NCI-H128 (cell line): ENCODE measurements around the gene ZMYND11.
A peak's percentile ranks its signal among the peaks of the same experiment; 100 is the strongest.
"Not testable (repeated sequence)": the region's sequence is repeated elsewhere in the genome, so short reads cannot be mapped to it uniquely, and the experiment has no call there.

Experiments
- DNase-seq: peaks from one replicate; lab custom pipeline; 2025; ENCODE audit not compliant: unreplicated experiment; lab: John Stamatoyannopoulos, UW

ZMYND11 gene

GRCh38 chr10:132946-133898, 2.0 kb upstream of the ZMYND11 start:
- no peak for DNase-seq

- peak; percentile 7 for DNase-seq
Measured at GRCh38 chr10:134247-135131, 766 bp upstream of the ZMYND11 start.

GRCh38 chr10:135601-136464, 578 bp downstream of the ZMYND11 start:
- DNase-seq, result peak; percentile 6

- DNase-seq, result no peak
Measured at GRCh38 chr10:136465-136762, 1.2 kb downstream of the ZMYND11 start.

DNA sequence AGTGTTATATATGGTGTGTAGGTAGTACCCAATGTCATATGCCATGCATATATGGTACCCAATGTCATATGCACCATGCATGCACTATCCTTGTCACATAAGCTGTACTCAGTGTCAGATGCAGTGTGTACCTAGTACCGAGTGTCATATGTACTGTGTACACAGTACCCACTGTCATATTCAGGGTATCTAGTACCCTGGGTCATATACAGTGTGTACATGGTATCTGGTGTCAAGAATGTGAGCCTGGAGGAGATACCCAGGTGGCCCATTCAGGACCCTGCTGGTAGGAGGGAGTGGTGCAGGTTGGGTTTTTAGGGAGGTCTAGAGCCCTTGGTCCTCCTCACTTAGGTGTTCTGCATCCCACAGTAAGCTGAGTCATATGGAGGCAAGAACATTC, 1.8 kb downstream of the ZMYND11 start:
- no peak for DNase-seq

DNA sequence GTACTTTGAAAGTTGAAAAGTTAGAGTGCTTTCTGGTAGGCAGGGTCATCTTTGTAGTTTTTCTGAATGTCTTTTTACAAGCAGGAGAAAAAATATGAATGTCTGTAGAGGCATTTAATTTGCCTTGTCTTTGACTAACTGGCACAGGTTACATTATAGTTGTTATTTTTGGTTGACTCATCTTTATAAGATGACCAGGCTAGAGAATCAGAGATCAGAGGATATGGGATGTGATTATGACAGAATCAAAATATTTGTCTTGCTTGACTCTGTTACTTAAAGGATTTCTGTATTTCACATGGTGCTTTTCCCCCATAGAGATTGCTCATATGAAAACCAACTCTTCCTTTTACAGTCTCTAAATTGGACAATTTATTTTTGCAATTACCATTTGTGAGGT, 2.4 kb downstream of the ZMYND11 start:
- no peak for DNase-seq

DNA sequence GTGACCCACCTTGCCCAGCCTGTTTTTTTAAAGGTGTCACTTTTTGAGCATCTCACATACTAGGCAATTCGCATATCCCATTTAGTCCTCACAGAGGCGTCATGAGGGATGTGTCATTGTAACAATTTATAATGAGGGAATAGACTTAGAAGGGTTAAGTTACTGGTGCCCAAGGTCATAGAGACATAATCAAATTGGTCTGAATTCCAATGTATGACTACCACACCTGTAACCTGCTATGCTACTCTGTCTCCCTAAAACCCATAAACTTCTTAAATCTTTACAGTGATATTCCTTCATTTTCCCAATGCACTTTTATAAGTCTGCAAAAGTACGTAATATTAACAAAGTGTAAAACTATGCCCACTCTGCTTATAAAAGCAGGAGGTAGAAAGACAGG, 7.1 kb downstream of the ZMYND11 start:
- DNase-seq, result no peak

DNA sequence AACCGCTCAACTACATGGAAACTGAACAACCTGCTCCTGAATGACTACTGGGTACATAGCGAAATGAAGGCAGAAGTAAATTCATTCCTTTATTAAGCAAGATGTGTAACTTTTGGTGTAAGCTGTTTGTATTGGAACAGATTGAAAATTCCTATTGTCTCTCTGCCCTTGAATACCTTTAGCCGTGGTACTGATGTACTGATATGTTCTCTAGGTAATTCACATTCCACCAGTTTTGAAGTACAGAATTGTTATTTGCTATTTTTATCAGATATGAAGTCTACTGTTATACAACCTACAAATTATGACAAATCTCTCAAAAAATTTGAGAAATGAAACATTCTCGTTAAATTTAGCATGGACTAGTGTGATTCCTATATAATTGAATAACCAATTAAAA, 17.7 kb downstream of the ZMYND11 start:
- DNase-seq, result no peak

- no peak for DNase-seq
Measured at GRCh38 chr10:154348-154747, 19.1 kb downstream of the ZMYND11 start.

DNA sequence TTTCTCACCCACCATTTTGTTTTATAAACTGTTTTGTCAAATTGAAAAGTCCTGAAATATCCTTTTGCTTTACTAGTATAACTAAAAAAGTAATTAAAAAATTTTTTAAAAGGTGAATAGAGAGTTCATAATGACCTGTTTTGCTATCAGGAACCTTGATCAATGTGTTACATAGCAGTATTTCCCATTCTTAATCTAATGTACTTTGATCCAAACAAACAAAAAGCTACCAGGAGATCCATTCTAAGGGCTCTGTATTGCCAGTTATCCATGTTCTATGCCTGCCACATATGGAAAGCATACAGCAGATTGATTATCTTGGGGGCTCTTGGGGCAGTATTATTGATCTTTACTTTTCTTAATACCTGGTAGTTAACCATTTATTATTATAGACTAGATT, 32.1 kb downstream of the ZMYND11 start:
- no peak for DNase-seq

DNA sequence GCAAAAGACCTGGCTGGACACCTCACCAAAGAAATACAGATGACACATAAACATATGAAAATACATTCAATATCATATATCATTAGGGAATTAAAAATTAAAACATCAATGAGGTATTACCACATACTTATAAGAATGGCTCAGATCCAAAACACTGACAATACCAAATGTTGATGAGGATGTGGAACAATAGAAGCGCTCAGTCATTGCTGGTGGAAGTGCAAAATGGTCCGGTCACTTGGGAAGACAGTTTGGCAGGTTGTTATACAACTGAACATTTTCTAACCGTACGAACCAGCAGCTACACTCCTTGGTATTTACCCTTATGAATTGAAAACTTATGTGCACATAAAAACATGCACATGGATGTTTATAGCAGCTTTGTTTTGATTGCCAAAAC, 38.5 kb downstream of the ZMYND11 start:
- no peak for DNase-seq

- DNase-seq, result no peak
Measured at GRCh38 chr10:176677-177076, 41.4 kb downstream of the ZMYND11 start.

DNA sequence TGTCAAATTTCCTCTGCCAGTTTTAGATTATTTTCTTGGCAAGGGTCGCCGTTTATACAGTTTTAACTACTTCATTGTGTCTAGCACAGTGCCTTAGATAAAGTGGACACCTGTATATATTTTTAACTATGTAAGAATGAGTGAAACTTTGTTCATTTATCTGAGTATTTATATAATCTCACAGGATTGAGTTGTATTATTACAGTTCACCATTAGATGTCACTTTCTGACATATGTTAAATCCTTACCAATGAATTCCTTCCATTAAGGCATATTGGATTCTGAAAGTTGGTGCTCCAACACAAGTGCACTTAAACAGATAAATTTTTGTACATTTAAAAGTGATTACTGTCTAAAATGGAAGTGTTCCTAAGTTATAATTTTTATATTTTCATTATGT, 43.0 kb downstream of the ZMYND11 start:
- no peak for DNase-seq

DNA sequence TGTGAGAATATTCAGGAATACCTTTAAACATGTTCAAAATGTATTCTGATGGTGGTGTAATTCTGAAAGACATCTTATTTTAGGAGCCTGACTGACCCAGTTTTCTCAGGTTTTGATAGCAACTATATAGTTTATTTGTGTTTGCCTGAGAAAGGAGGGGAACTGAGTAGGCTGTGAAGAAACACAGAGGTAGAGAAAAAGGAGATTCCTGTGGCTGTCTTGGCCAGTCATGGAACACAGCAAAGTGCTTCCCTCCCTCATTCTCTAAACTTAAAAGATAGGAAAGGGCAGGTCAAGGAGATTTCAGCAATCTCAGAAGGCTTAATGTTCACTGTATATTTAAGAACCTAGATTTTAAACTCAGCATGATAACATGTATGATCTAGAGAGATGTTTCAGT, 43.5 kb downstream of the ZMYND11 start:
- no peak for DNase-seq

- no peak for DNase-seq
Measured at GRCh38 chr10:182441-183201, 47.4 kb downstream of the ZMYND11 start.

GRCh38 chr10:184174-184573, 48.9 kb downstream of the ZMYND11 start:
- DNase-seq, result no peak

DNA sequence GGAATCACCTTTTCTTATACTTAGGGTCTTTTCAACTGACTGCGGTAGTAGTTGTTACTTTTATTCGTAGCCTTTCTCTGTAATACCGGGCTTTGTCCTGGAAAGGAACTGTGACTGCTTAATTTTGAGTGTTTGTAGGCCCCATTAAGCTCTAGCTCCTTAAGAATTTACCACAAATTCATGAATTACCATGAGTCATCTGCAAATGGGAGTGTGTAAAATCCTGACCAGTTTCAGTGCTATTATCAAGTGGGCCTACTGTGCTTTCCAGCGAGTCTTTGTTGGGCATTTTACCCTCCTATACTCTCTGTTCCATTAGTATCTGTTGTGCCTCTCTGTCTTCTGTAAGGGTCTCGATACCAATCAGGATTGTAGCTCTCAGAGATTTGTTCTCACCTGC, 49.7 kb downstream of the ZMYND11 start:
- DNase-seq, result no peak

DNA sequence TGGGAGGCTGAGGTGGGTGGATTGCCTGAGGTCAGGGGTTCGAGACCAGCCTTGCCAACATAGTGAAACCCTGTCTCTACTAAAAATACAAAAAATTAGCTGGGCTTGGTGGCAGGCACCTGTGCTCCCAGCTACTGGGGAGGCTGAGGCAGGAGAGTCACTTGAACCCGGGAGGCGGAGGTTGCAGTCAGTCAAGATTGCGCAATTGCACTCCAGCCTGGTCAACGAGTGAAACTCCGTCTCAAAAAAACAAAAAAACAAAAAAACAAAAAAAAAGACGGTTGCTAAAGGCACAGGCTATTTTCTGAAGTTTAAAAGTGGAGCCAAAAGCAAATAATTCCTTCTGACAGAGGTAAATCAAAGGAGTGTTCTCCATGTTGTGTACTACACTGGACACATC, 50.3 kb downstream of the ZMYND11 start:
- not testable (repeated sequence) for DNase-seq

DNA sequence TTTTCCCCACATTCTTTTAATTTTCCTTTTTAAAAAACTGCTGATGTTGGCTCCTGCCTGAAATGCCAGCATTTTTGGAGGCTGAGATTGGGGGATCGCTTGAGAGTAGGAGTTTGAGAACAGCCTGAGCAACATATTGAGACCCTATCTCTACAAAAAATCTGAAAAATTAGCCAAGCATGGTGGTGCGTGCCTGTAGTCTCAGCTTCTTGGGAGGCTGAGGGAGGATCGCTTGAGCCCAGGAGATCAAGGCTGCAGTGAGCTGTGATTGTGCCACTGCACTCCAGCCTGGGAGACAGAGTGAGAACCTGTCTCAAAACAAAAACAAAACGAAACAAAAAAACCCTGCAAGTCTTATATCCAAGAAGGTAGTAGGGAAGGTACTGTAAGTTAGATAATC, 51.7 kb downstream of the ZMYND11 start:
- DNase-seq, result no peak

DNA sequence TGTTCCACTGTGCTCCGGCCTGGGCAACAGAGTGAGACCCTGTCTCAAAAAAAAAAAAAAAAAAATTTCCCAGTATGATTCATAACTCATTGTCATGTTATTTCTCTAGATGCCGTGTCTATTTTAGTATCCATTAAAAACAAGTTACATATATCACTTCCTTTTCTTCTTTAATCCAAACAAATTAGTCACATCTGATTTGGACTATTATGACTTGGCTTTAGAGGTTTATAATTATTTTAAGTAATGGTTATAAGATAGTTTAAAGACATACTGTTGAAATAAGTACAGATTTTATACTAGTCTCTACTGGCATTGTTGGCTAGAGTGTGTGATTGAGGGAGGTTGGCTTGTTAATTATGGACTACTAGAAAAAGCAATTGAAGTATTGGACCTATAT, 53.3 kb downstream of the ZMYND11 start:
- DNase-seq, result no peak

GRCh38 chr10:190216-190615, 55.0 kb downstream of the ZMYND11 start:
- DNase-seq, result no peak
